Activated naive CD8-positive, alpha-beta T cell treated with anti-CD3 and anti-CD28 coated beads, Interleukin-2, amount 10 ng/mL, durations not matched to agents 7 days and 5 days (primary cell): ENCODE results near the gene PCDHGA2. TPM values are rescaled to one million over a fixed set of nuclear protein-coding genes. Genes with fewer than 3 reads are reported as not detected.
"Not testable (repeated sequence)": the region's sequence is repeated elsewhere in the genome, so short reads cannot be mapped to it uniquely, and the experiment has no call there.

Experiments used
- ATAC-seq: fragments of 150-1000 bp; cut with Tn5 transposase; one replicate; pipeline ENCODE4 v1.10.0; 2021; ENCODE audit warnings: low read depth, moderate library complexity
- POLR2A ChIA-PET: fragments of 350-600 bp; sonication (Branson Sonifier 250); formaldehyde crosslinking; loops from one replicate; lab custom pipeline; 2021; ENCODE audit warnings: antibody characterized with exemption; lab: Charles Lee
- DNase-seq: peaks from one replicate; pipeline ENCODE4 v3.0.0; 2021
- H3K27ac Mint-ChIP-seq: one replicate; pipeline ENCODE4 v1.8.0; 2022; ENCODE audit warnings: mild to moderate bottlenecking, mixed read lengths
- H3K27me3 Mint-ChIP-seq: one replicate; pipeline ENCODE4 v1.8.0; 2022; ENCODE audit warnings: mild to moderate bottlenecking, moderate library complexity, mixed read lengths
- H3K36me3 Mint-ChIP-seq: one replicate; pipeline ENCODE4 v1.8.0; 2021; ENCODE audit warnings: mild to moderate bottlenecking, mixed read lengths
- H3K4me1 Mint-ChIP-seq: one replicate; pipeline ENCODE4 v1.8.0; 2021; ENCODE audit warnings: mixed read lengths
- H3K4me3 Mint-ChIP-seq: one replicate; pipeline ENCODE4 v1.8.0; 2022; ENCODE audit warnings: mild to moderate bottlenecking, moderate library complexity, mixed read lengths
- H3K9me3 Mint-ChIP-seq: one replicate; pipeline ENCODE4 v1.8.0; 2021; ENCODE audit warnings: mixed read lengths
- total RNA-seq, 2 experiments: library from RNA; stranded (reverse); gene quantifications; one replicate each; pipeline ENCODE4 v1.2.3, GENCODE V29; 2021

The PCDHGA2 gene
- total RNA-seq, 2 experiments from 2014 or later, result 0.08 to 0.09 TPM

DNA sequence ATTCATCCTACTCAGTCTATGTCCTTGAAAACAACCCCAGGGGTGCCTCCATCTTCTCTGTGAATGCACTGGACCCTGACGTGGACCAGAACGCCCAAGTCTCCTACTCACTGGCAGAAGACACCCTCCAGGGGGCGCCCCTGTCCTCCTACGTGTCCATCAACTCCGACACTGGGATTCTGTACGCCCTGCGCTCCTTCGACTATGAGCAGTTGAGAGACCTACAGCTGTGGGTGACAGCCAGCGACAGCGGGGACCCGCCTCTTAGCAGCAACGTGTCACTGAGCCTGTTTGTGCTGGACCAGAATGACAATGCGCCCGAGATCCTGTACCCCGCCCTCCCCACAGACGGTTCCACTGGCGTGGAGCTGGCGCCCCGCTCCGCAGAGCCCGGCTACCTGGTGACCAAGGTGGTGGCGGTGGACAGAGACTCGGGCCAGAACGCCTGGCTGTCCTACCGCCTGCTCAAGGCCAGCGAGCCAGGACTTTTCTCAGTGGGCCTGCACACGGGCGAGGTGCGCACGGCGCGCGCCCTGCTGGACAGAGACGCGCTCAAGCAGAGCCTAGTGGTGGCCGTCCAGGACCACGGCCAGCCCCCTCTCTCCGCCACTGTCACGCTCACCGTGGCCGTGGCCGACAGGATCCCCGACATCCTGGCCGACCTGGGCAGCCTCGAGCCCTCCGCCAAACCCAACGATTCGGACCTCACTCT is 37.0 kb downstream of the PCDHGA2 start:
- not testable (repeated sequence) for H3K4me3 Mint-ChIP-seq, H3K4me1 Mint-ChIP-seq, DNase-seq, ATAC-seq, H3K27ac Mint-ChIP-seq, H3K36me3 Mint-ChIP-seq
- H3K9me3 Mint-ChIP-seq, result peaks cover 33% of the 10 kb centered on the region
- POLR2A ChIA-PET, result interaction anchor here (0.6 kb wide), 1 partner anchor 55 kb away, joined by 3 read pairs; the partner anchor contains the start of gene TAF7
- peaks cover 35% of the 10 kb centered on the region for H3K27me3 Mint-ChIP-seq

DNA sequence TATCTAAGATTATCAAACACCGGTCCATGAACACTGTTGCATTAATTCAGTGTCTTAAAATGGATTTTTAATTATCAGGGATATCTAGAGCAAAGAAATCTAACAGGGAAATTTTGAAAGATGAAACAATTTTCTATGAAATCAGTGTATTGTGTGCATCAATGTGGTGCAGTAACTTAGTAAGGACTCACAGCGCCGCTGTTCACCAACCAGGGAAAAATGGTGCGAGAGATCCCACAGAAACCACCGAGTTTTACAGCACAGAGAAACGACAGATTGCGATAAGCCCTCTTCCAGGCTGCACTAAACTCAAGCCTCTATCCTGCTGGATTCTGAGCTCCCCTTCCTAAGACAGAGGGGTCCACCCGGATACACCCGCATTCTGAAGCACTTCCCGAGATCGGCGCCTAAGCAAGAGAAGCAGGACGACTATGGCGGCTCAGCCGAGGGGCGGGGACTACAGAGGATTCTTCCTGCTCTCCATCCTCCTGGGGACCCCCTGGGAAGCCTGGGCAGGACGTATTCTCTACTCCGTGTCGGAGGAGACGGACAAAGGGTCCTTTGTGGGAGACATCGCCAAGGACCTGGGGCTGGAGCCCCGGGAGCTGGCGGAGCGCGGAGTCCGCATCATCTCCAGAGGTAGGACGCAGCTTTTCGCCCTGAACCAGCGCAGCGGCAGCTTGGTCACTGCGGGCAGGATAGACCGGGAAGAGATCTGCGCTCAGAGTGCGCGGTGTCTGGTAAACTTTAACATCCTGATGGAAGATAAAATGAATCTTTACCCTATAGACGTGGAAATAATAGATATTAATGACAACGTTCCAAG is 44.1 kb downstream of the PCDHGA2 start, which contains the start of gene PCDHGA7:
Gene PCDHGA7 (plus strand): TSS at position 274 of the 826 bp plus-strand sequence. CDS start 158 bp downstream, at position 432.
- no peaks in the 10 kb centered on the region for H3K36me3 Mint-ChIP-seq
- H3K4me3 Mint-ChIP-seq, result peak within 1 kb of the TSS; percentile 64
- no peak for ATAC-seq
- peaks cover 27% of the 10 kb centered on the region for H3K27me3 Mint-ChIP-seq
- DNase-seq, result no peak
- POLR2A ChIA-PET, result no interaction called here
- no peak within 1 kb of the TSS for H3K27ac Mint-ChIP-seq
- H3K4me1 Mint-ChIP-seq, result no peaks in the 10 kb centered on the region
- peaks cover 14% of the 10 kb centered on the region for H3K9me3 Mint-ChIP-seq

DNA sequence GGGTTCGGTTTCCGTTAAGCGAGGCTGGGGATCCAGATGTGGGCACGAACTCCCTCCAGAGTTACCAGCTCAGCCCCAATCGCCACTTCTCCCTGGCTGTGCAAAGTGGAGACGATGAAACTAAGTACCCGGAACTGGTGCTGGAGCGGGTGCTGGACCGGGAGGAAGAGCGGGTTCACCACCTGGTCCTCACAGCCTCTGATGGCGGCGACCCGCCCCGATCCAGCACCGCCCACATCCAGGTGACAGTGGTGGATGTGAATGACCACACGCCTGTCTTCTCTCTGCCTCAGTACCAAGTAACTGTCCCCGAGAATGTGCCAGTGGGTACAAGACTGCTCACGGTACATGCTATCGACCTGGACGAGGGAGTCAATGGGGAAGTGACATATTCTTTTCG is 44.8 kb downstream of the PCDHGA2 start:
- peaks cover under 1% of the 10 kb centered on the region for H3K36me3 Mint-ChIP-seq
- DNase-seq (no peak), ATAC-seq (no peak)
- H3K27me3 Mint-ChIP-seq, result peaks cover 29% of the 10 kb centered on the region
- no peaks in the 10 kb centered on the region for H3K4me1 Mint-ChIP-seq
- POLR2A ChIA-PET, result no interaction called here
- no peak overlapping the region for H3K4me3 Mint-ChIP-seq
- no peak overlapping the region for H3K27ac Mint-ChIP-seq
- peaks cover 16% of the 10 kb centered on the region for H3K9me3 Mint-ChIP-seq

DNA sequence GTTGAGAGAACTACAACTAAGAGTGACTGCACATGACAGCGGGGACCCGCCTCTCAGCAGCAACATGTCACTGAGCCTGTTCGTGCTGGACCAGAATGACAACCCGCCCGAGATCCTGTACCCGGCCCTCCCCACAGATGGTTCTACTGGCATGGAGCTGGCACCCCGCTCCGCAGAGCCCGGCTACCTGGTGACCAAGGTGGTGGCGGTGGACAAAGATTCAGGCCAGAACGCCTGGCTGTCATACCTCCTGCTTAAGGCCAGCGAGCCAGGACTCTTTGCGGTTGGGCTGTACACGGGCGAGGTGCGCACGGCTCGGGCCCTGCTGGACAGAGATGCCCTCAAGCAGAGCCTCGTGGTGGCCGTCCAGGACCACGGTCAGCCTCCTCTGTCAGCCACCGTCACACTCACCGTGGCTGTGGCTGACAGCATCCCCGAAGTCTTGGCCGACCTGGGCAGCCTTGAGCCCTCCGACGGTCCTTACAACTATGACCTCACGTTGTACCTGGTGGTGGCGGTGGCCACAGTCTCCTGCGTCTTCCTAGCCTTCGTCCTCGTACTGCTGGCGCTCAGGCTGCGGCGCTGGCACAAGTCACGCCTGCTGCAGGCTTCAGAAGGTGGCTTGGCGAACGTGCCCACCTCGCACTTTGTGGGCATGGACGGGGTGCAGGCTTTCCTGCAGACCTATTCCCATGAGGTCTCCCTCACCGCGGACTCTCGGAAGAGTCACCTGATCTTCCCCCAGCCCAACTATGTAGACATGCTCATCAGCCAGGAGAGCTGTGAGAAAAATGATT is 46.1 kb downstream of the PCDHGA2 start:
- H3K27me3 Mint-ChIP-seq, result peaks cover 38% of the 10 kb centered on the region
- DNase-seq (no peak), ATAC-seq (no peak)
- H3K9me3 Mint-ChIP-seq, result peaks cover 19% of the 10 kb centered on the region
- no peak overlapping the region for H3K4me3 Mint-ChIP-seq
- no peaks in the 10 kb centered on the region for H3K4me1 Mint-ChIP-seq
- POLR2A ChIA-PET, result no interaction called here
- peaks cover 3% of the 10 kb centered on the region for H3K36me3 Mint-ChIP-seq
- H3K27ac Mint-ChIP-seq, result no peak overlapping the region

- peaks cover 36% of the 10 kb centered on the region for H3K27me3 Mint-ChIP-seq
Measured at GRCh38 chr5:141387557-141388311, 49.2 kb downstream of the PCDHGA2 start, which contains the start of gene PCDHGB4. PCDHGB4 (plus strand) TSS chr5:141387698; CDS start chr5:141387885, 187 bp downstream.

DNA sequence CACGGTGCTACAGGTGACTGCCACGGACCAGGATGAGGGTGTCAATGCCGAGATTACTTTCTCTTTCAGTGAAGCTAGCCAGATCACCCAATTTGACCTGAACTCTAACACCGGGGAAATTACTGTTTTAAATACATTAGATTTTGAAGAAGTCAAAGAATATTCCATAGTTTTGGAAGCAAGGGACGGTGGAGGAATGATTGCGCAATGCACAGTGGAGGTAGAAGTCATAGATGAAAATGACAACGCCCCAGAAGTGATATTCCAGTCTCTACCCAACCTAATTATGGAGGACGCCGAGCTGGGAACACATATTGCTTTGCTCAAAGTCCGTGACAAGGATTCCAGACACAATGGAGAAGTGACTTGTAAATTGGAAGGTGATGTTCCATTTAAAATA is 50.1 kb downstream of the PCDHGA2 start:
- Mint-ChIP-seq H3K9me3 (peaks cover 21% of the 10 kb centered on the region), H3K4me1 (no peaks in the 10 kb centered on the region), H3K27me3 (peaks cover 30% of the 10 kb centered on the region), H3K27ac (peak overlapping the region; percentile 56), H3K36me3 (peaks cover 7% of the 10 kb centered on the region), H3K4me3 (no peak overlapping the region)
- DNase-seq (no peak), ATAC-seq (no peak)
- POLR2A ChIA-PET, result no interaction called here

More at GRCh38 chr5:141387557-141388311, 49.2 kb downstream of the PCDHGA2 start, which contains the start of gene PCDHGB4:
- POLR2A ChIA-PET, H3K4me1 Mint-ChIP-seq, H3K36me3 Mint-ChIP-seq: not testable (repeated sequence)
- DNase-seq, result peak; percentile 52
- Mint-ChIP-seq H3K4me3 (peak within 1 kb of the TSS; percentile 30), H3K27ac (peak within 1 kb of the TSS; percentile 56), H3K9me3 (peaks cover 18% of the 10 kb centered on the region)
- peak; percentile 58 for ATAC-seq

DNA sequence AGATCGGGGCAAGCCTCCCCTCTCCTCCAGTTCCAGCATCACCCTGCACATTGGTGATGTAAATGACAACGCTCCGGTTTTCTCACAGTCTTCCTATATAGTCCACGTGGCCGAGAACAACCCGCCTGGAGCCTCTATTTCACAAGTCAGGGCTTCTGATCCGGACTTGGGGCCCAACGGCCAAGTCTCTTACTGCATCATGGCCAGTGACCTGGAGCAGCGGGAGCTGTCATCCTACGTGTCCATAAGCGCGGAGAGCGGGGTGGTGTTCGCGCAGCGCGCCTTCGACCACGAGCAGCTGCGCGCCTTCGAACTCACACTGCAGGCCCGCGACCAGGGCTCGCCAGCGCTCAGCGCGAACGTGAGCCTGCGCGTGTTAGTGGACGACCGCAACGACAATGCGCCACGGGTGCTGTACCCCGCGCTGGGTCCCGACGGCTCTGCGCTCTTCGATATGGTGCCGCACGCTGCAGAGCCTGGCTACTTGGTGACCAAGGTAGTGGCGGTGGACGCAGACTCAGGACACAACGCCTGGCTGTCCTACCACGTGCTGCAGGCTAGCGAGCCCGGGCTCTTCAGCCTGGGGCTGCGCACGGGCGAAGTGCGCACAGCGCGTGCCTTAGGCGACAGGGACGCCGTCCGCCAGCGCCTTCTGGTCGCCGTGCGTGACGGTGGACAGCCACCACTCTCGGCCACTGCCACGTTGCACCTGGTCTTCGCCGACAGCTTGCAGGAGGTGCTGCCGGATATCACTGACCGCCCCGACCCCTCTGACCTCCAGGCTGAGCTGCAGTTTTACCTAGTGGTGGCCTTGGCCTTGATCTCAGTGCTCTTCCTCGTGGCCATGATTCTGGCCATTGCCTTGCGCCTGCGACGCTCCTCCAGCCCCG is 50.8 kb downstream of the PCDHGA2 start:
- no peak for ATAC-seq
- peak overlapping the region; percentile 70 for H3K27ac Mint-ChIP-seq
- H3K9me3 Mint-ChIP-seq, result peaks cover 25% of the 10 kb centered on the region

GRCh38 chr5:141392429-141393198 is 54.1 kb downstream of the PCDHGA2 start, which contains the start of gene PCDHGA8:
PCDHGA8 (plus strand) TSS chr5:141392633; CDS start chr5:141392814, 181 bp downstream.
- peaks cover 48% of the 10 kb centered on the region for H3K27me3 Mint-ChIP-seq
- no peak for ATAC-seq
- H3K36me3 Mint-ChIP-seq, result peaks cover 7% of the 10 kb centered on the region
- H3K4me1 Mint-ChIP-seq, result no peaks in the 10 kb centered on the region
- POLR2A ChIA-PET, result no interaction called here
- no peak for DNase-seq
- no peak within 1 kb of the TSS for H3K4me3 Mint-ChIP-seq
- H3K9me3 Mint-ChIP-seq, result peaks cover 23% of the 10 kb centered on the region
- H3K27ac Mint-ChIP-seq, result no peak within 1 kb of the TSS

More for the DNA sequence above, 50.8 kb downstream of the PCDHGA2 start:
- Mint-ChIP-seq H3K27me3 (peaks cover 36% of the 10 kb centered on the region), H3K4me3 (no peak overlapping the region), H3K4me1 (no peaks in the 10 kb centered on the region), H3K36me3 (peaks cover 7% of the 10 kb centered on the region)
- peak; percentile 25 for DNase-seq
- POLR2A ChIA-PET, result no interaction called here

Other genes with a start within 250 kb of the PCDHGA2 start
- gene PCDHB2, start 244.1 kb upstream of the PCDHGA2 start, total RNA-seq, result not detected
- not detected for gene PCDHB3, start 238.3 kb upstream of the PCDHGA2 start, total RNA-seq
- not detected for gene PCDHB4, start 216.9 kb upstream of the PCDHGA2 start, total RNA-seq
- not detected for gene PCDHB5, start 203.6 kb upstream of the PCDHGA2 start, total RNA-seq
- not detected for gene PCDHB6, start 188.7 kb upstream of the PCDHGA2 start, total RNA-seq
- gene PCDHB7, start 166.1 kb upstream of the PCDHGA2 start, total RNA-seq, result not detected
- not detected for gene PCDHB8, start 161.0 kb upstream of the PCDHGA2 start, total RNA-seq
- gene PCDHB16, start 156.4 kb upstream of the PCDHGA2 start, total RNA-seq, result not detected
- gene PCDHB9, start 151.6 kb upstream of the PCDHGA2 start, total RNA-seq, result not detected
- not detected for gene PCDHB10, start 146.4 kb upstream of the PCDHGA2 start, total RNA-seq
- gene PCDHB11, start 139.1 kb upstream of the PCDHGA2 start, total RNA-seq, result not detected
- not detected for gene PCDHB12, start 130.0 kb upstream of the PCDHGA2 start, total RNA-seq
- not detected for gene PCDHB13, start 124.8 kb upstream of the PCDHGA2 start, total RNA-seq
- gene PCDHB14, start 115.4 kb upstream of the PCDHGA2 start, total RNA-seq, result under 1 TPM in 1 of 2 experiments, not detected in 1; 0.06 TPM
- under 1 TPM in 1 of 2 experiments, not detected in 1; 0.06 TPM for gene PCDHB15, start 93.4 kb upstream of the PCDHGA2 start, total RNA-seq
- 1 to 10 TPM in 1 of 2 experiments, under 1 TPM in 1; 0.99 to 1.3 TPM for gene SLC25A2, start 34.7 kb upstream of the PCDHGA2 start, total RNA-seq
- gene TAF7, start 18.0 kb upstream of the PCDHGA2 start, total RNA-seq, result 10 to 100 TPM; 86.2 to 95.9 TPM
- under 1 TPM; 0.11 to 0.31 TPM for gene PCDHGA1, start 8.2 kb upstream of the PCDHGA2 start, total RNA-seq
- gene PCDHGA3, start 5.1 kb downstream of the PCDHGA2 start, total RNA-seq, result under 1 TPM in 1 of 2 experiments, not detected in 1; 0.14 TPM
- not detected for gene PCDHGB1, start 11.3 kb downstream of the PCDHGA2 start, total RNA-seq
- gene PCDHGA4, start 16.3 kb downstream of the PCDHGA2 start, total RNA-seq, result under 1 TPM; 0.25 to 0.28 TPM
- under 1 TPM; 0.64 to 0.88 TPM for gene PCDHGB2, start 21.2 kb downstream of the PCDHGA2 start, total RNA-seq
- under 1 TPM; 0.23 to 0.30 TPM for gene PCDHGA5, start 25.4 kb downstream of the PCDHGA2 start, total RNA-seq
- under 1 TPM; 0.44 to 0.82 TPM for gene PCDHGB3, start 31.5 kb downstream of the PCDHGA2 start, total RNA-seq
- under 1 TPM; 0.28 to 0.33 TPM for gene PCDHGA6, start 35.1 kb downstream of the PCDHGA2 start, total RNA-seq
- gene PCDHGA7, start 44.0 kb downstream of the PCDHGA2 start, total RNA-seq, result under 1 TPM; 0.26 to 0.28 TPM
- gene PCDHGB4, start 48.9 kb downstream of the PCDHGA2 start, total RNA-seq, result under 1 TPM in 1 of 2 experiments, not detected in 1; 0.11 TPM
- under 1 TPM; 0.09 to 0.11 TPM for gene PCDHGA8, start 53.9 kb downstream of the PCDHGA2 start, total RNA-seq
- gene PCDHGB5, start 59.2 kb downstream of the PCDHGA2 start, total RNA-seq, result not detected
- under 1 TPM in 1 of 2 experiments, not detected in 1; 0.11 TPM for gene PCDHGA9, start 64.0 kb downstream of the PCDHGA2 start, total RNA-seq
- under 1 TPM; 0.11 to 0.14 TPM for gene PCDHGB6, start 69.3 kb downstream of the PCDHGA2 start, total RNA-seq
- gene PCDHGA10, start 74.2 kb downstream of the PCDHGA2 start, total RNA-seq, result under 1 TPM in 1 of 2 experiments, not detected in 1; 0.14 TPM
- gene PCDHGB7, start 78.9 kb downstream of the PCDHGA2 start, total RNA-seq, result under 1 TPM in 1 of 2 experiments, not detected in 1; 0.11 TPM
- gene PCDHGA11, start 82.3 kb downstream of the PCDHGA2 start, total RNA-seq, result under 1 TPM; 0.08 to 0.09 TPM
- under 1 TPM in 1 of 2 experiments, not detected in 1; 0.11 TPM for gene PCDHGA12, start 91.7 kb downstream of the PCDHGA2 start, total RNA-seq
- not detected for gene PCDHGC3, start 137.2 kb downstream of the PCDHGA2 start, total RNA-seq
- not detected for gene PCDHGC4, start 146.3 kb downstream of the PCDHGA2 start, total RNA-seq
- not detected for gene PCDHGC5, start 150.3 kb downstream of the PCDHGA2 start, total RNA-seq